IPS-18a (cell line): Measurements from ENCODE around the gene MACROD2.
"Not testable (repeated sequence)": the region's sequence is repeated elsewhere in the genome, so short reads cannot be mapped to it uniquely, and the experiment has no call there.

Experiments
- H3K27ac ChIP-seq: one replicate; pipeline ENCODE4 v1.5.1; 2013; ENCODE audit warnings: low read length
- H3K27me3 ChIP-seq: one replicate; pipeline ENCODE4 v1.6.1; 2013; ENCODE audit warnings: mild to moderate bottlenecking, low read length; ENCODE audit not compliant: control insufficient read depth, insufficient read depth
- H3K36me3 ChIP-seq: one replicate; pipeline ENCODE4 v1.6.1; 2013; ENCODE audit warnings: low read depth, low read length; ENCODE audit not compliant: control insufficient read depth
- H3K4me1 ChIP-seq: one replicate; pipeline ENCODE4 v1.6.1; 2013; ENCODE audit warnings: low read depth, low read length; ENCODE audit not compliant: control insufficient read depth
- H3K4me3 ChIP-seq: one replicate; pipeline ENCODE4 v1.5.1; 2013; ENCODE audit warnings: low read length
- H3K9ac ChIP-seq: one replicate; pipeline ENCODE4 v1.6.1; 2013; ENCODE audit warnings: mild to moderate bottlenecking, low read length, moderate library complexity
- H3K9me3 ChIP-seq: one replicate; pipeline ENCODE4 v1.6.1; 2013; ENCODE audit warnings: low read depth, low read length; ENCODE audit not compliant: control insufficient read depth

The MACROD2 gene

GRCh38 chr20:13995086-13995665 lies at the start of gene MACROD2:
Gene MACROD2, plus strand, starts transcription at chr20:13995516.
- no peak within 1 kb of the TSS for H3K9ac ChIP-seq
- no peaks in the 10 kb centered on the region for H3K9me3 ChIP-seq
- peaks cover 16% of the 10 kb centered on the region for H3K27me3 ChIP-seq
- H3K36me3 ChIP-seq = no peaks in the 10 kb centered on the region
- peaks cover 7% of the 10 kb centered on the region for H3K4me1 ChIP-seq
- H3K27ac ChIP-seq = no peak within 1 kb of the TSS
- peak within 1 kb of the TSS; percentile 48 for H3K4me3 ChIP-seq

DNA sequence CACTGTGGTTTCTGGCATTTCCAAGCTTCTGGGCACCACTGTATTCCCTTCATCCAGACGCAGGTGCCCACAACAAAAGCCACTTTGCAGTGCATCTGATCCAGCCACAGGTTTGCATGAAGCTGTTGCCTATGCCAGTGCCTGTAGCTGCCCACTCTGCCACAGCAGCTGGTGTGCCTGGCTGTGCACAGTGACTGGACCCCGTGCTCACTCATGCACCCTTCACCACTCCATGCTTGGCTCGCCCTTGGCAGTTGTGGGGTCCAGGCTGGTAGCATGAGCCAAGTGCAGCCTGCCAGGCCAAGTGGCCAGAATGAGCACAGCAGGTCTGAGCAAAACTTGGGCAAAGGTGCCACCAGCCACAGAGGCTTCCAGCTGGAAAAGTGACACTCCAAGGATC lies 47.6 kb upstream of the MACROD2 start:
- H3K4me3 ChIP-seq = no peak overlapping the region
- no peaks in the 10 kb centered on the region for H3K36me3 ChIP-seq
- H3K9me3 ChIP-seq = no peaks in the 10 kb centered on the region
- H3K27ac ChIP-seq = no peak overlapping the region
- no peak overlapping the region for H3K9ac ChIP-seq
- H3K4me1 ChIP-seq = no peaks in the 10 kb centered on the region
- no peaks in the 10 kb centered on the region for H3K27me3 ChIP-seq

- no peaks in the 10 kb centered on the region for H3K4me1 ChIP-seq
- H3K27ac ChIP-seq = no peak overlapping the region
- no peak overlapping the region for H3K9ac ChIP-seq
- H3K4me3 ChIP-seq = no peak overlapping the region
- H3K36me3 ChIP-seq = no peaks in the 10 kb centered on the region
- no peaks in the 10 kb centered on the region for H3K9me3 ChIP-seq
- H3K27me3 ChIP-seq = no peaks in the 10 kb centered on the region
Measured at GRCh38 chr20:13953227-13953626, 42.1 kb upstream of the MACROD2 start.

GRCh38 chr20:13960119-13960518 lies 35.2 kb upstream of the MACROD2 start:
- Histone ChIP-seq H3K27me3 (no peaks in the 10 kb centered on the region), H3K4me1 (no peaks in the 10 kb centered on the region), H3K27ac (no peak overlapping the region), H3K9ac (no peak overlapping the region), H3K4me3 (no peak overlapping the region), H3K9me3 (no peaks in the 10 kb centered on the region), H3K36me3 (no peaks in the 10 kb centered on the region)

DNA sequence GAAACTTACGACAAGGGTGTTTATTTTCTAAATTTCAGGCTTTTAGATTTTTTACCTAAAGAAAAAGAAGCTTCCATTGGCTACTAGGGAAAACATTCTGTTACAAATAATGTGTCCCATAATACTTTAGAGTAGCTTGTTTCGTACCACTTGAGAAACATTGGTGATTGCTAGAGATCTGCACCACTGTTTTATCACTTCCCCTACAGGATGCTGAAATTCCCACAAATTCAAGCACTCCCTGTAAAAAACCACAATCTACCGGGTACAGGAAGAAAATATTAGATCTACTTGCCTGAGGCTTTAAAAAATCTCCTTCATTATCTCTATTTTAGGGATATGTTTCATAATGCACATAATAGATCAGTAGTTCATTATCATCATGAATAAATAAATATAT lies 34.8 kb upstream of the MACROD2 start:
- H3K9ac ChIP-seq = no peak overlapping the region
- H3K4me3 ChIP-seq = no peak overlapping the region
- H3K4me1 ChIP-seq = no peaks in the 10 kb centered on the region
- no peaks in the 10 kb centered on the region for H3K27me3 ChIP-seq
- no peaks in the 10 kb centered on the region for H3K9me3 ChIP-seq
- H3K36me3 ChIP-seq = no peaks in the 10 kb centered on the region
- no peak overlapping the region for H3K27ac ChIP-seq

DNA sequence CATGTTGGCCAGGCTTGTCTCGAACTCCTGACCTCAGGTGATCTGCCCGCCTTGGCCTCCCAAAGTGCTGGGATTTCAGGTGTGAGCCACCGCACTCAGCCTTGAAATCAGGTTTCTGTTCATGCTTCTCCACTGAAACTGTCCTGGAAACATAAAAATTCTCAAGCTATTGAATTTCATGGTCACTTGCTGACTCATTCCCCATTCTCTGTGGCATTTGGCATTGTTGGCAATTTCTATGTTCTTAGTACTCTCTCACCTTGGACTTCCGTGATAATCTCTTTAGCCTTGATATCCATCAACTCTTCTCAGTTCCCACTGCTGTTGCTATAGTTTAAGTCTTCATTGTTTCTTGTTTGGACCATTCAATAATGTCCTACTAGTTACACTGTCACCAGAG lies 11.1 kb upstream of the MACROD2 start:
- Histone ChIP-seq H3K4me1 (no peaks in the 10 kb centered on the region), H3K27ac (no peak overlapping the region), H3K4me3 (no peak overlapping the region), H3K27me3 (no peaks in the 10 kb centered on the region), H3K36me3 (no peaks in the 10 kb centered on the region), H3K9ac (no peak overlapping the region), H3K9me3 (no peaks in the 10 kb centered on the region)

DNA sequence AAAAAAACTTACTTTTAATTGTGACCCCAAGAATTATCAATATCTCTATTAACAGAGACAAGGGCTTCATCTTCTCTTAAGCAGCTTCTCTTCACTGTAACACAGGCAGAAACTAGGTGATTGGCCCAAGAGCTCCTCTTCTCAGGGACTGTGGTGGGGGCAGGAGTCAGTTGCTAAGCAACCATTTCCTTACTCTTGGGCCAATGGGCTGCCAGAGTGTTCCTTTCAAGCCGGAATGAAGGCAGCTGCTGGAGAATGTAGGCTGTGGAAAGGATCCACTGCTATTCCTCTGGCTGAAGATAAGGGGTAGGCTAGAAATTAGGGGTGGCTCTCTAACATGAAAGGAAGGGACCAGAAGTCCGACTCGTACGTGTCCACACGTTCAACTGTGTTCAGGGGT lies 4.9 kb upstream of the MACROD2 start, which contains the start of gene SEL1L2:
TSS of gene SEL1L2 (minus strand) at position 150 of the 400 bp plus-strand sequence. CDS start at position 70, 80 bp downstream.
- no peaks in the 10 kb centered on the region for H3K27me3 ChIP-seq
- no peak within 1 kb of the TSS for H3K9ac ChIP-seq

GRCh38 chr20:13991311-13991710 lies 4.0 kb upstream of the MACROD2 start:
- no peak overlapping the region for H3K9ac ChIP-seq
- peaks cover 5% of the 10 kb centered on the region for H3K27me3 ChIP-seq
- H3K9me3 ChIP-seq = no peaks in the 10 kb centered on the region
- H3K4me3 ChIP-seq = no peak overlapping the region
- H3K36me3 ChIP-seq = no peaks in the 10 kb centered on the region
- H3K4me1 ChIP-seq = peaks cover 6% of the 10 kb centered on the region
- H3K27ac ChIP-seq = no peak overlapping the region

More for the DNA sequence above, 4.9 kb upstream of the MACROD2 start, which contains the start of gene SEL1L2:
- Histone ChIP-seq H3K9me3 (no peaks in the 10 kb centered on the region), H3K36me3 (no peaks in the 10 kb centered on the region), H3K4me3 (no peak within 1 kb of the TSS), H3K27ac (no peak within 1 kb of the TSS), H3K4me1 (peaks cover 4% of the 10 kb centered on the region)

DNA sequence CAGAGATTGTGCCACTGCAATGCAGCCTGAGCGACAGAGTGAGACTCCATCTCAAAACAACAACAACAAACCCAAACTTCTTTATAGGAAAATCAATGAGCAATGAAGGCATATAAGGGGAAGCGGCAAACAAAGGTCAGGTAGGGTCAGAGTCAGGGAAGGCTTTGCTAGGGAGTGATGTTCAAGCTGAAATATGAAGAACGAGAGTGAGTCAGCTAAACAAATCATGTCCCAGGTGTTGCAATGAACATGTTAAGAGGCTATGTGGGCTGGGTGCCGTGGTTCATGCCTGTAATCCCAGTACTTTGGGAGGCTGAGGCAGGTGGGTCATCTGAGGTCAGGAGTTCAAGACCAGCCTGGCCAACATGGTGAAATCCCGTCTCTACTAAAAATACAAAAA lies 3.4 kb upstream of the MACROD2 start:
- not testable (repeated sequence) for H3K9ac ChIP-seq, H3K4me1 ChIP-seq, H3K36me3 ChIP-seq, H3K4me3 ChIP-seq, H3K9me3 ChIP-seq, H3K27ac ChIP-seq
- H3K27me3 ChIP-seq = peaks cover 11% of the 10 kb centered on the region

GRCh38 chr20:13995841-13996240 lies 525 bp downstream of the MACROD2 start:
- Histone ChIP-seq H3K4me3 (peak overlapping the region; percentile 48), H3K9ac (no peak overlapping the region)

GRCh38 chr20:13996265-13996664 lies 949 bp downstream of the MACROD2 start:
- peak overlapping the region; percentile 48 for H3K4me3 ChIP-seq
- H3K27ac ChIP-seq = no peak overlapping the region
- no peak overlapping the region for H3K9ac ChIP-seq

More at GRCh38 chr20:13995841-13996240, 525 bp downstream of the MACROD2 start:
- Histone ChIP-seq H3K27me3 (peaks cover 16% of the 10 kb centered on the region), H3K9me3 (no peaks in the 10 kb centered on the region), H3K36me3 (no peaks in the 10 kb centered on the region), H3K27ac (no peak overlapping the region), H3K4me1 (peaks cover 4% of the 10 kb centered on the region)

DNA sequence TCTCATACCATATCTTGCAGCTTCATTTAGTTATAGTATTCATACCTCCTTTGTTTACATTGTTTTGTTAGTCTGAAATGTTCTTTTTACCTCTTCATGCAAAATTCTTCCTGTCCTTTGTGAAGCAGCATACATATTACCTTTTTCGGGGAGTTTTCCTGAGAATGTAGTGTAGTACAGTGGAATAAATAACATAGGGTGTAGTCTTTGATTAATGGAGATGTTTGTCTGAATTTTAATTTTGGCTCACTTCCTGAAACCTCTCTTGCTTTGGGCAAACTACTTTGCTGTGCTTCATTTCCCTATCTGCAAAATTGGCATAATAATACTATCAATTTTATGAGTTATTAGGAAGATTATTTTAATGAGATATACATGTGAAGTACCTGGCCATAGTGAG lies 5.6 kb downstream of the MACROD2 start:
- Histone ChIP-seq H3K36me3 (no peaks in the 10 kb centered on the region), H3K27me3 (peaks cover 15% of the 10 kb centered on the region), H3K27ac (no peak overlapping the region), H3K4me3 (no peak overlapping the region), H3K9ac (no peak overlapping the region), H3K9me3 (no peaks in the 10 kb centered on the region), H3K4me1 (peaks cover 3% of the 10 kb centered on the region)

More at GRCh38 chr20:13996265-13996664, 949 bp downstream of the MACROD2 start:
- Histone ChIP-seq H3K27me3 (peaks cover 16% of the 10 kb centered on the region), H3K36me3 (no peaks in the 10 kb centered on the region), H3K9me3 (no peaks in the 10 kb centered on the region), H3K4me1 (peaks cover 3% of the 10 kb centered on the region)
